Suppressor macrophage (primary cell): ENCODE results near the gene SSBP4.
"Not testable (repeated sequence)": the region's sequence is repeated elsewhere in the genome, so short reads cannot be mapped to it uniquely, and the experiment has no call there.

Experiments
- DNase-seq, 4 experiments: peaks; one replicate each; pipeline ENCODE4 v3.0.0-alpha.2; 2020 to 2022
- total RNA-seq, 17 experiments: gene quantifications; one replicate each; lab custom pipeline; 2026; ENCODE audit warnings: mixed read lengths in 6 of 17, inconsistent platforms in 3 of 17; lab: John Stamatoyannopoulos, UW

SSBP4 gene
- total RNA-seq: 7.5 to 65.3 (median 25.2) reads per million in 17 experiments

DNA sequence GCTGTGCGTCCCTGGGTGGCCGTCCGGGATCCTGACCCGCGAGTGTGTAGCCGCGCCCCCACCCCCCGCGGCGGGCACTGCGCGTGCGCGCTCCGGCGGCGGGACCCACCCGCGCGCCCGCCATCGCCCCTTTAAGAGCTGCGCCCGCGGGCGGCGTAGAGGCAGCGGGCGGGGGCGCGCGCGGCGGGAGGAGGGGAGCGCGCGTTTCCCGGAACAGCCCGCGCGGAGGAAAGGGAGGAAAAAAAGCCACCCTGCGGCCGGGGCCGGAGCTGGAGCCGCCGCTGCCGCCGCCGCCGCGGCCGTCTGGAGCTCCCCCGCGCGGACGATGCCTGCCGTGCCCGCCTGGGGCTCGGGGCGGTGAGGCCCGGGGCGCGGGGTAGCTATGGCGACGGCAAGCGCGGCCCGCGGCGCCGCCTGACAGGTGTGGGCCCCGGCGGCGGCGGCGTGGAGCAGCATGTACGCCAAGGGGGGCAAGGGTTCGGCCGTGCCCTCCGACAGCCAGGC lies at the start of gene SSBP4:
SSBP4 (plus strand) TSS at position 204 of the 504 bp plus-strand sequence; CDS start at position 455, 251 bp downstream.
- peak; percentile 85 to 95 (median 91) for DNase-seq

DNA sequence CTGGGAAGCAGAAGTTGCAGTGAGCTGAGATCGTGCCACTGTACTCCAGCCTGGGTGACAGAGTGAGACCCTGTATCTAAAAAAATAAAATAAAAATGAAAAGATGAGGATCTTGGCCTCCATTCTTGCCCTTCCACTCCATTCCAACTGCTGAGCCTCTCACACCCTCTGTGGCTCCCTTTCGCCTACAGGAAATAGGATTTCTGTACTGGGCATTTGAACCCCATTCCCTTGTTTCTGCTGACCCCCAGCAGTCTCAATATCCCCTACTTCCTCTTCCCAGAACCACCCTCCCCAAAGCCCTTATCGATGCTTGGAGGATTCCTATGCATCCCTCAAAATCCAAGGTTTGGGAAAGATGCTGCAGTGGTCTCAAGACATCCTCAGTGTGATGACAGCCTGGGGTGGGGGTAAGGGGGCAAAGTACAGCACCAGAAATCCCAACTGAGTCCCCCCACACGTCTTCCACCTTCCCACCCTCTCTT lies 45.7 kb upstream of the SSBP4 start:
- DNase-seq: peak in 1 of 4 experiments; percentile 22

DNA sequence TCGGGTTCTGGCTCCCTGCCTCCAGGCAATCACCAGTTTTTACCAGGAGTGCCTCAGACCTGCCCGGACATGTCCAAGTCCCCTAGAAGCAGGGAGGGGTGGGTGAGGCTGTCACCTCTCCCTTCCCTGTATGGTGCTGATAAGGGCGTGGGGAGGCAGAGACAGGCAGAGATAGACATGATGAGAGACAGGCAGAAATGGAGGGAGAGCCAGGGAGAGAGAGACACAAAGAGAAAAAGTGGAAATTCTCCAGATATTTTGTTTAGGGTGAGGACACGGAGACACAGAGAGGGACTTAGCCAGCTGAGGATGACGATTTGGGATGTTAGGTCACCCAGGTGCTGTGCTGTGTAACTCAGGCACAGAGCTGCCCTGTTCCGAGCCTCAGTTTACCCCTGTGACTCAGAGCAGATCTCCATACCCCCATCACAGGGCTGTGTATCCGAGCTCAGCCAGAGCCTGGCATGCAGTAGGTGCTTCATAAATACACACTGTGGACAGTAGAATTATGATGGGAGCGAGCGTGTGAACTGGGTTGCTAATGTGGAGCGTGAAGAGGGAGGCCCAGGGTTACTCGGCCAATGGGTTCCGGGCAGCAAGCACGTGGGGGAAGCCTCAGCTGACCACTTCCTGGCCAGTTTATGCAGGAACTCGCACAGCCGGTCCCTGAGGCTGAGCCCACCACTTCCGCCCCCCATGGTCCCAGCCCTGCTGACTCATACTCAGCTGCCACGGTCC lies 45.1 kb upstream of the SSBP4 start:
- DNase-seq: peak; percentile 98 to 100 (median 99)

DNA sequence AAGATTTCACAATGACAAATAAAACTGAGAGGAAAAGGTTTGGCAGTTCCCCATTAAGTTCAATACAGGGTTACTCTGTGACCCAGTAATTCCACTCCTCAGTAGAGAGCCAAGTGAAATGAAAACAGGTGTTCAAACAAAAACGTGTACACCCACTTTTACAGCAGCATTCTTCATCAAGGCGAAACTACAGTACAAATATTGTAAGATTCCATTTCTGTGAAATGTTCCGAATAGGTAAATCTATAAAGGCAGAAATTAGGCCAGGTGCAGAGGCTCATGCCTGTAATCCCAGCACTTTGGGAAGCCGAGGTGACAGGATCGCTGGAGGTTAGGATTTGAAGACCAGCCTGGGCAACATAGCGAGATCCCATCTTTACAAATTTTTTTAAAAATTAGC lies 42.2 kb upstream of the SSBP4 start:
- peak in 1 of 4 experiments; percentile 0 for DNase-seq

DNA sequence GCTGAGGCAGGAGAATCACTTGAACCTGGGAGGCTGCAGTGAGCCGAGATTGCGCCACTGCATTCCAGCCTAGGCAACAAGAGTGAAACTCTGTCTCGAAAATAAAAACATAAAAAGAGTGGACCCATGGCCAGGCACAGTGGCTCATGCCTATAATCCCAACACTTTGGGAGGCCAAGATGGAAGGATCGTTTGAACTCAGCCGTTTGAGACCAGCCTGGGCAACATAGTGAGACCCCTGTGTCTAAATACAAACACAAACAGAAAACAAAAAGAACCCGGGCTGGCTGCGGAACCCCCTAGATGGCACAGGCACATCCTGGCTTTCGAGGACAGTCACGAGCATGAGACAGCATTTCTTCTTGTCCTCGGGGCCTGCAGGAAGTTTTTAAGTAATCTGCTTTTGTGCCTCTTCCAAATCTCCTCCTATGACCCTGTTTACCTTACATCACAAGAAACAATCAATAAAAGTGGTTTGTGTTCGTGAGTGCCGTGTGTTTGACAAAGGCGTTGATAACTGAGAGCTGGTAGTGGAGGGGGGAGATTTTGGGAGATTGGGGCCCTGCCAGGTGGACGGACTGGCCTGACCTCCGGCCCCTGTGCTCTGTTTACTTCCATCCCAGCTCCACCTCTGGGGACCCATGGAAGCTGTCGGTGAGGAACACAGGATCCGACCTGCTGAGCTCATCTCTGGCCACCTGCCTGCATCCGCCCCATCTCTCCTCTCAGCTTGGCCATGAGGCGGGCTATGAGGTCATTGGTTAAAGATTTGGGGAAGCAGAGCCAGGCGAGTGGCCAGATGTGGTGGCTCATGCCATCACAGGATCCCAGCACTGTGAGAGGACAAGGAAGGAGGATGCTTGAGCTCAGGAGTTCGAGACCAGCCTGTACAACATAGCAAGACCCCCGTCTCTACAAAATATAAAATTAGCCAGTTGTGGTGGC lies 39.1 kb upstream of the SSBP4 start:
- peak; percentile 84 to 90 (median 90) for DNase-seq

DNA sequence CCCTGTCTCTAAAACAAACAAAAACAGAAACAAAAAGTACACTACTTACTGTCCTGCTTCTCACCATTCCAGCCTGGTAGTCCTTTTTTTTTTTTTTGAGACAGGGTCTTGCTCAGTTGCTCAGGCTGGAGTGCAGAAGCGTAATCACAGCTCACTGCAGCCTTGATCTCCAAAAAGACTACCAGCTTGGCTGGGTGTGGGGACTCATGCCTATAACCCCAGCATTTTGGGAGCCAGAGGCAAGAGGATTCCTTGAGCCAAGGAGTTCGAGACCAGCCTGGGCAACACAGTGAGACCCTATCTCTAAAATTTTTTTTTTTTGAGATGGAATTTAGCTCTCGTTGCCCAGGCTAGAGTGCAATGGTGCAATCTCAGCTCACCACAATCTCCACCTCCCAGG lies 38.4 kb upstream of the SSBP4 start:
- no peak for DNase-seq

DNA sequence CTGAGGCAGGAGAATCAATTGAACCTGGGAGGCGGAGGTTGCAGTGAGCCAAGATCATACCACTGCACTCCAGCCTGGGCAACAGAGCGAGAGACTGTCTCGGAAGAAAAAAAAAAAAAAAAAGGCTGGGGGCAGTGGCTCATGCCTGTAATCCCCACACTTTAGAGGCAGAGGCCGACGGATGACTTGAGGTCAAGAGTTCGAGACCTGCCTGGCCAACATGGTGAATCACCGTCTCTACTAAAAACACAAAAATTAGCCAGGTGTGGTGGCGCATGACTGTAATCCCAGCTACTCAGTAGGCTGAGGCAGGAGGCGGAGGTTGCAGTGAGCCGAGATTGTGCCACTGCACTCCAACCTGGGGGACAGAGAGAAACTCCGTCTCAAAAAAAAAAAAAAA lies 35.6 kb upstream of the SSBP4 start:
- DNase-seq: not testable (repeated sequence)

DNA sequence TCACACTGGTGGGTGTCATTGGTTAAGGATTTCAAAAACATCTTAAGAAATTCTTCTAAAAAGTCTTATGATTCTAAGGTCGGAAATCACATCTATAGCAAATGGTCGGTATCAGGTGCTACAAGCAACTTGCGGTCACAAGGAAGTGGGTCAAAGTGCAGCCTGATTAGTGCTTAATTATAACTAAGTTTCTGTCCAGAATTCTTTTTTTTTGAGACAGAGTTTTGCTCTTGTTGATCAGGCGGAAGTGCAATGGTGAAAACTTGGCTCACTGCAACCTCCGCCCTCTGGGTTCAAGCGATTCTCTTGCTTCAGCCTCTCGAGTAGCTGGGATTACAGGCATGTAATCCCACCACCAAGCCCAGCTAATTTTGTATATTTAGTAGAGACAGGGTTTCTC lies 34.4 kb upstream of the SSBP4 start:
- DNase-seq: no peak

DNA sequence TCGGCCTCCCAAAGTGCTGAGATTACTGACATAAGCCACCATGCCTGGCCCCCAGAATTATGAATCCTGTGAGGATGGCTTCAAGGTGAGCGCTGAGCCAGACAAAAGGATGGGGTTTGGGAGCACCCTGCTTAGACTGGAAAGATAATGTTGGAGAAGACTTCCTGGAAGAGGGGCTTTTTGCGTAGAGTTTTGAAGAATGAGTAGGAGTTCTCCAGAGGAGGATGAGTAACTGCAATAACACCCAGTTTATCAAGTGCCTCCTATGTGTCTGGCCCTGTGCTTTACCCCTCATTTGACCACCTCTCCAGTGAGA lies 33.9 kb upstream of the SSBP4 start:
- no peak for DNase-seq

DNA sequence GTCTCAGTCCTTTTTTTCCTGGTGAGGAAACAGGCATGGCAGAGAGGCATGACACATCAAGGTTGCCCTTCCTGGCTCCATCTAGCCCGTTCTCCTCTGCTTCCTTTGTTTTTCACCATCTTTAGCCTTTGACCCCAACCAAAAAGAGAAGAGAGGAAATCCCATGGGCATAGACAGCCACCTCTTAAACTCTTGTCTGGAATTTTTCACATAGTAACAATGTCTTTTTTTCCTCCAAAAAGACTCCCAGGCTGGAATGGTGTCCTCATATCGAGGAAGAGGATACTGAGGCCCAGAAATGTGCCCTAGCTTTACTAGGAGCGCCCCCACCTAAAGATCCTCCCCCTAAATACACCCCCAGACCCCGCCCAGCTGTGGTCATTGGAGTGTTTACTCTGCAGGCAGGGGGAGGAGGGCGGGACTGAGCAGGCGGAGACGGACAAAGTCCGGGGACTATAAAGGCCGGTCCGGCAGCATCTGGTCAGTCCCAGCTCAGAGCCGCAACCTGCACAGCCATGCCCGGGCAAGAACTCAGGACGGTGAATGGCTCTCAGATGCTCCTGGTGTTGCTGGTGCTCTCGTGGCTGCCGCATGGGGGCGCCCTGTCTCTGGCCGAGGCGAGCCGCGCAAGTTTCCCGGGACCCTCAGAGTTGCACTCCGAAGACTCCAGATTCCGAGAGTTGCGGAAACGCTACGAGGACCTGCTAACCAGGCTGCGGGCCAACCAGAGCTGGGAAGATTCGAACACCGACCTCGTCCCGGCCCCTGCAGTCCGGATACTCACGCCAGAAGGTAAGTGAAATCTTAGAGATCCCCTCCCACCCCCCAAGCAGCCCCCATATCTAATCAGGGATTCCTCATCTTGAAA lies 33.3 kb upstream of the SSBP4 start, which contains the start of gene GDF15:
GDF15 (plus strand) TSS at position 484 of the 868 bp plus-strand sequence; CDS start at position 516, 32 bp downstream.
- peak; percentile 89 to 93 (median 90) for DNase-seq

DNA sequence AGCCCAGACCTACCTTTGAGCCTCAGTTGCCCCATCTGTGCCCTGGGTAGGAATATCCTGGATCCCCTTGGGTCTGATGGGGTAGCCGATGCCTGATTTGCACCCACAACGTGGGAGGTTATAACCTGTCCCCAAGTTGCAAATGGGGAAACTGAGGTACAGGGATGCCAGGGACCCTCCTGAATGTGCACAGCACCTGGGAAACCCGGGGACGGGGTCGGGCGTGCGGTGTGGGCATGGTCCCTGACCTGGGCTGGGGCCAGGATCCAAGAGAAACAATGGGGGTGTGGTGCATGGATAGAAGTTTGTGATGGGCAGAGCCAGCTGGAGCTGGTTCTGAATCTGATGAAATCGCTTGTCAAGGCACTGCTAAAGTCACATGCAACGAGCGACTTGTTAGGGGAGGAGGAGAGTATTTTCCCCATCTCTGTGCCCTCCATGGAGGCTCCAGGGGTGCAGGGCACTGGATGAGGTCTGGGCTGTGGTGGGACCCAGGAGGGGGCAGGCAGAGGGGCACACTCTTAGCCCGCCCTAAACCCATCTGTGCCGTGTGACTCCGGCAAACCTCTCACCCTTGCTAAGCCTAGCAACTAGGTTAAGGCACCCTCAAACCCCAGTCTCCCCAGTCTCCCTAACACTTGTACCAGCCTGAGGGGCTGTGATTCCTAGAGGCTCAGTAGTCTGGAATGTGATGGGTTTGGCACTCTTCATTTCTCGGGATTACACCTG lies 32.5 kb upstream of the SSBP4 start:
- DNase-seq: peak; percentile 26 to 51 (median 48)

DNA sequence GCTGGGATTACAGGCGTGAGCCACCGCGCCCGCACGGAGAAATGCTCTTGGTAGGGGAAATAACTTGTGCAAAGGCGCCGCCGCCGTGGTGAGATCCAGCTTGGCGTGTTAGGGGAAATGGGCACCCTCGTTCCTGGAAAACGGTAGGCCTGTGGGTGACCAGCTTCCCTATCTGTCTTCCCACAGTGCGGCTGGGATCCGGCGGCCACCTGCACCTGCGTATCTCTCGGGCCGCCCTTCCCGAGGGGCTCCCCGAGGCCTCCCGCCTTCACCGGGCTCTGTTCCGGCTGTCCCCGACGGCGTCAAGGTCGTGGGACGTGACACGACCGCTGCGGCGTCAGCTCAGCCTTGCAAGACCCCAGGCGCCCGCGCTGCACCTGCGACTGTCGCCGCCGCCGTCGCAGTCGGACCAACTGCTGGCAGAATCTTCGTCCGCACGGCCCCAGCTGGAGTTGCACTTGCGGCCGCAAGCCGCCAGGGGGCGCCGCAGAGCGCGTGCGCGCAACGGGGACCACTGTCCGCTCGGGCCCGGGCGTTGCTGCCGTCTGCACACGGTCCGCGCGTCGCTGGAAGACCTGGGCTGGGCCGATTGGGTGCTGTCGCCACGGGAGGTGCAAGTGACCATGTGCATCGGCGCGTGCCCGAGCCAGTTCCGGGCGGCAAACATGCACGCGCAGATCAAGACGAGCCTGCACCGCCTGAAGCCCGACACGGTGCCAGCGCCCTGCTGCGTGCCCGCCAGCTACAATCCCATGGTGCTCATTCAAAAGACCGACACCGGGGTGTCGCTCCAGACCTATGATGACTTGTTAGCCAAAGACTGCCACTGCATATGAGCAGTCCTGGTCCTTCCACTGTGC lies 30.9 kb upstream of the SSBP4 start:
- DNase-seq: peak; percentile 94 to 96 (median 94)

DNA sequence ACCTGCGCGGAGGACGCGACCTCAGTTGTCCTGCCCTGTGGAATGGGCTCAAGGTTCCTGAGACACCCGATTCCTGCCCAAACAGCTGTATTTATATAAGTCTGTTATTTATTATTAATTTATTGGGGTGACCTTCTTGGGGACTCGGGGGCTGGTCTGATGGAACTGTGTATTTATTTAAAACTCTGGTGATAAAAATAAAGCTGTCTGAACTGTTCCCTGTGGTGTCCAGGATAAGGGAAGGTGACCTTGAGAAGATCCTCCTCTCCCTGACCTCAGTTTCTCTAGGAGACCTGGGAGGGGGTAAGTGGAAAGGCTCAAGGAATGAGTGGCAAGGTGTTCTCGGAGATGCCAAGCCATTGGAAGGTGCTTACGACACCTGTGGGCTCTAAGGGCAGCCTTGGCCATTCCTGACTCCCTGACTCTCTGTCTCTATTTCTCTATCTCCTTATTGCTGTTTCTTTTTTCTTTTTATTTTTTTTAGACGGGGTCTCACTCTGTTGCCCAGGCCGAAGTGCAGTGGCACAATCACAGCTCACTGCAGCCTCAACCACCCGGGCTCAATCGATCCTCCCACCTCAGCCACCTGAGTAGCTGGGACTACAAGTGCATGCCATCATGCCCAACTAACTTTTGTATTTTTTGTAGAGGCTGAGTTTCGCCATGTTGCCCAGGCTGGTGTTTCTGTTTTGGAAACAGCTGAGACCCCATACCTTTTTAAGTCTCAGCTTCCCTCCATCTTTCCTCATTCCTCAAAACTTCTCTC lies 30.1 kb upstream of the SSBP4 start:
- DNase-seq: no peak

DNA sequence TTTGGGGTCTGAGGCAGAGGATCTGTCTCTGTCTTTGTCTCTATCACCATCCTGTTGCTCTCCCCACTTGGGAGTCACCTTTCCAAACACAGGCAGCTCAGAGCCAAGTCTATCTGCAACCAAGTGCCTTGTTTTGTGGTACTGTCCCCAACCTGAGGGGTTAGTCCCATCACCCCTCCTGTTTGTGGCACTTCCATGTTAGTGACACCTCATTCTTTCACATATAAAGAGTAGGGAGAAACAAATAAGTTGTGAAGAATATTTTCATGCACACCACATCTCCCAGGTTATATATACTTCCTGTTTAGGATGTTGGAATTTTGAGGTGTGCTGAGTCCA lies 29.5 kb upstream of the SSBP4 start:
- no peak for DNase-seq

DNA sequence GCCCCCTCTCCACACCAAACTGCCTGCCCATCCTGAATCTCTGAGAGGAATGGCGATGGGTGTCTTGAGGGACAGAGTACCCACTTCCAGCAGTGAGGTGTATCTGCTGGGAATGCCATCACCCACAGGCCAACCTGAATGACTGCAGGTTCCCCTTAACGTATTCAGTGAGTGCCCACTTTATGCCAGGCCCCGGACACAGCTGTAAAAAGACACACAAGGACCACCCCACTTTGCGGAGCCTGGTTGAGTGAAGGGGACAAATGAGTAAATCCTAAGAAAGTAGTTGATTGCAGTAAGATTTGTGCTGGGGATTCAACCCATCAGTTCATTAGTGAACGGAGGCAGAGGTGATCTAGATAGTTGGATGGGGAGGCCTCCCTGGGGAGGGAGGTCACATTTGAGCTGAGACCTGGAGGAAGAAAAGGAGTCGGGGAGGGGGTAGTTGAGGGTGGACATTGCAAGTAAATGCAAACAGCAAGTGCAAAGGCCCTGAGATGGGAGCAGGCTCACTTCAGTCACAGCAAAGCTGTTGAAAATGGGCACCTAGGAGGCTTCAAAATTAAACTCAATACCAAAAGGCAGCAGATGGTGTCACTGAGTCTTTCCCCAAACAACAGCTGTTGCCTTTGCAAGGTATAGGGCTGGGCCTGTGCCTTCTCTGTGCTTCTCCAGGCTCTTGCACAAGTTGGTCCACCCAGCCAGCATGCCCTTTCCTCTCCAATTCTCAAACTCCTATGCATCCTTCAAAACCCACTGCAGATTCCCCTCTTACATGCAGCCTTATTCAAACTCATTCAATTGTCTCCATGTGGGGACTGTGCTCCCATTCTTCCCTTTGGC lies 28.9 kb upstream of the SSBP4 start:
- DNase-seq: peak in 1 of 4 experiments; percentile 21

DNA sequence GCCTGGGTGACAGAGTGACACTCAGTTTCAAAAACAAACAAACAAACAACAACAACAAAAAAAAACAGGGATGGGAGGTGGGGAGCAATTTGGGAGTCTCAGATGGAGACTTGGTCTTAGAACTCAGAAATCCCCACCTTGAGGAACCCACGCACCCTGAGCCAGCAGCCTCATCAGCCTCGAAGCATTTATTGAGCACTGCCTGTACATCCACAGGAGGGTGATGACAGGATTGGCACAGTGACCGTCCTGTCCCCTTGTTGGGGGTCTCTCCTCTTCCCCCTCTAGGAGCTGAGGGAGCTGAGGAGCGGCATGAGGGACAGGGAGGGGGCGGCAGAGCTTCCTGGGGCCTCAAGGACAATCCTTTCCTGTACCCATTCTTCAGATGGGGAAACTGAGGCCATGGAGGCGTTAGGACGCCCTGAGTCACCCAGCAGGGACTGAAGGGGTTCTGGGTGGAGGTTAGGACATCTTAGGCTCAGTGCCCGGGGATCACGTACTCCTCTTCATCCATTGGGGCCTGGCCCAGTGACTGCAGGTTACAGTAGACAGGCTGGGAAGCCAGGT lies 27.6 kb upstream of the SSBP4 start:
- no peak for DNase-seq

DNA sequence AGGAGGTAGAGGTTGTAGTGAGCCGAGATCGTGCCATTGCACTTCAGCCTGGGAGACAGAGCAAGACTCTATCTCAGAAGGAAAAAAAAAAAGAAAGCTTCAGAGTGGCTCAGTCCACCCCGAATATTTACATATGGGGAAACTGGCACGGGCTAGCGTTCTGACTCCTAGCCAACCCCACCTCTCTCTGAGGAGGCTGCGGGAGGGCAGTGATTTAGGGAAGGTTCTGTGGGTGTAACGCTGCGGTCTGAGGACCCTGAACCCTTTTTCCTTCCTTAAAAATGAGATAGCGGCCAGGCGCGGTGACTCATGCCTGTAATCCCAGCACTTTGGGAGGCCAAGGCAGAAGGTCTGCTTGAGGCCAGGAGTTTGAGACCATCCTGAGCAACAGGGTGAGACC lies 26.8 kb upstream of the SSBP4 start:
- peak; percentile 89 to 96 (median 94) for DNase-seq

DNA sequence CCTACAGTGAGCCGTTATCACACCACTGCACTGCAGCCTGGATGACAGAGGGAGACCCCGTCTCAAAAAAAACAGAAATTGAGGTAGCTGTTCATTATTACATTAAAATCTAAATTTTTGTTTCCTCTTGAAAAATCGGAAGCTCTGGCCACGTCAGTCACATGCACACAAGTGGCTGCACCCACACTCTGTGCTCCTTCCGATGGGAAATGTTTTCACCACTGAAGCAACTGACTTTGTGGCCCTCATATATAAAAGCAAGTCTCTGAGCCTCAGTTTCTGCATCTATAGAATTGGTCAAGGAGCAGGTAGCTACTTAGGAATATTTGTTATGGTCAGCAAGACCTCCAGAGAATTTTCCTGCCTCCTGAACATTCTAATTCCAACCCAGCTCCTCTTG lies 26.3 kb upstream of the SSBP4 start:
- peak; percentile 66 to 89 (median 85) for DNase-seq
